Lower lobe of right lung (tissue), 2 donors: ENCODE results near the gene RAB8B. TPM values are rescaled to one million over a fixed set of nuclear protein-coding genes. Genes with fewer than 3 reads are reported as not detected.
A peak's percentile ranks its signal among the peaks of the same experiment; 100 is the strongest.

ENCODE experiments used
- ATAC-seq, 2 donors: fragments of 200-7000 bp; cut with Tn5 transposase; one replicate each; pipeline ENCODE4 v1.9.1; 2020 to 2022; ENCODE audit warnings: mild to moderate bottlenecking in 2 of 2, moderate library complexity in 2 of 2
- DNase-seq: peaks from one replicate; pipeline ENCODE4 v3.0.0-alpha.2; 2020
- H3K27ac ChIP-seq: fragments of 200-600 bp; one replicate; pipeline ENCODE4 v1.8.0; 2022
- H3K27me3 ChIP-seq: fragments of 200-600 bp; one replicate; pipeline ENCODE4 v1.8.0; 2022; ENCODE audit warnings: low read depth
- H3K36me3 ChIP-seq: fragments of 200-600 bp; one replicate; pipeline ENCODE4 v1.8.0; 2022; ENCODE audit warnings: mild to moderate bottlenecking
- H3K4me1 ChIP-seq: fragments of 200-600 bp; one replicate; pipeline ENCODE4 v1.8.0; 2022
- H3K4me3 ChIP-seq: fragments of 200-600 bp; one replicate; pipeline ENCODE4 v1.8.0; 2022; ENCODE audit warnings: mild to moderate bottlenecking
- H3K9me3 ChIP-seq: fragments of 200-600 bp; one replicate; pipeline ENCODE4 v1.8.0; 2022
- intact Hi-C: fragments of 100-400 bp; cut with DNase I; formaldehyde crosslinking; loops from one replicate; pipeline ENCODE4 v1.11.0; 2022
- total RNA-seq: library from RNA; stranded (reverse); fragmentation: NEBNext Ultra II Directional; extraction: Animal tissue kit (Norgen Biotek cat#: 25700); gene quantifications from one replicate; pipeline ENCODE4 v1.2.1, GENCODE V29; 2021
- TF ChIP-seq, protein P1 (sequence below): fragments of 200-600 bp; IDR thresholded peaks from one replicate; pipeline ENCODE4 v1.8.0; 2022; ENCODE audit warnings: antibody characterized with exemption, mild to moderate bottlenecking
- donor health status: DM: no; HTN: yes; CAD: no; lungs with severe emphysema.

Gene RAB8B
- total RNA-seq, 1 donor from 2014 or later: 72.7 TPM

DNA sequence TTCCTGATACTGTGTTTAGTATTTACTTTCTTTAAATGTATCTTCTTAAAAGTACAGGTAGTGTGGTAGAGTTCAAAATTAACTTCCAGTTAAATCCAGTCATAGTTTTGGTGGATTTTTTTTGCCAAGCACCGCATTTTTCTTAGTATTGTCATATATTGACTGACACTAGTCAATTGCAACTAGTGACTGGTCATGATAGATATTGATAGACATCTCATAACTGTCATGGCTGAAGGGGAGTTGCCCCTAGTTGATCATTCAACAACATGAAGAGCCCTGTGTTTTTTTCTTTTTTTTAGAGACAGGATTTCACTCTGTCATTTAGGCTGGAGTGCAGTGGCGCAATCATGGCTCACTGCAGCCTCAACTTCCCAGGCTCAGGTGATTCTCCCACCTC lies 22.1 kb downstream of the RAB8B start:
- Histone ChIP-seq H3K27ac (peak overlapping the region; percentile 58), H3K27me3 (no peaks in the 10 kb centered on the region)
- intact Hi-C loops: no loop called here

DNA sequence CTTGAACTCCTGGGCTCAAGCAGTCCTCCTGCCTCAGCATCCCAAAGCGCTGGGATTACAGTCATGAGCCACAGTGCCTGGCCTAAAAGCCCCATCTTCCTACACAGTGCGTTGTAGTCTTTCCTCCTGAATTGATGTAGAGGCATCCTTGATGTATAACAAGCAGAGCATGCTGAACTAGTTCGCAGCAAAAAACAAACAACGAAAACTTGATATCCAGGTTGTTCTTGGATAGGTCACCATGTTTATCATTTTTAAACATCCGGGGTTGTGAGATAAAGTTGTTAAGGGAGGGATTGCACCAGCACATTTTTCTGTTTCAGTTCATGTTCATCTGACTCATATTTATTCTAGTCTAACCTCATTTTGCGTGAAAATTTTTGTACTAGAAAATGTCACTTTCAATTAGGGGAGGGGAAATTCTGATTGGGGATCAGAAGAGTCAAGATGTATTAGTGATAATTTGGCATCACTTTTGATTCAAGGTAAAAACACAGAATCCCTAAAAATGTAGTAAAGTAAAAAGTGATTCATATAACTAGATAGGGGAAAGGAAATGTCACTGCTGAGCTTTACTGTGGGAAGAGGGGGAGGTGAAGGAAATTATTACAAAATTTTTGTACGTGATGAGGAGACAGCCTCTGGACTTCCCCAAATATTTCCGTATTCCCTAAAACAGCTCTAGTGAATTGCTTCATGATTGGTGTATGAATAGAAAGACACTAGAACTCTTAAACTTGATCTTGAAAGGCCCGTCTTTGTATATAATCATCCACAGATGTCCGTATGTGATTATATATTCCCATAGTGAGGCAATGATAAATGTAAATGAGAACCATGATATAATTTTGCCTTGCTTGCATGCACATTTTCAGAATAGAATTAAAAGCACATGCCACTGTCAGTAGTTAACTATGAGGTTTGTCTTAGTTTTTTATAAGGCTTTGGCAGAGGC lies 22.9 kb downstream of the RAB8B start:
- no peaks in the 10 kb centered on the region for H3K27me3 ChIP-seq
- intact Hi-C loops: no loop called here
- no peak for DNase-seq
- no peaks in the 10 kb centered on the region for H3K9me3 ChIP-seq
- H3K4me1 ChIP-seq: peaks cover 47% of the 10 kb centered on the region
- H3K36me3 ChIP-seq: no peaks in the 10 kb centered on the region
- peak overlapping the region; percentile 58 for H3K27ac ChIP-seq
- ATAC-seq: peak; percentile 63 to 71
- no peak overlapping the region for H3K4me3 ChIP-seq
- TF ChIP-seq, protein P1, sequence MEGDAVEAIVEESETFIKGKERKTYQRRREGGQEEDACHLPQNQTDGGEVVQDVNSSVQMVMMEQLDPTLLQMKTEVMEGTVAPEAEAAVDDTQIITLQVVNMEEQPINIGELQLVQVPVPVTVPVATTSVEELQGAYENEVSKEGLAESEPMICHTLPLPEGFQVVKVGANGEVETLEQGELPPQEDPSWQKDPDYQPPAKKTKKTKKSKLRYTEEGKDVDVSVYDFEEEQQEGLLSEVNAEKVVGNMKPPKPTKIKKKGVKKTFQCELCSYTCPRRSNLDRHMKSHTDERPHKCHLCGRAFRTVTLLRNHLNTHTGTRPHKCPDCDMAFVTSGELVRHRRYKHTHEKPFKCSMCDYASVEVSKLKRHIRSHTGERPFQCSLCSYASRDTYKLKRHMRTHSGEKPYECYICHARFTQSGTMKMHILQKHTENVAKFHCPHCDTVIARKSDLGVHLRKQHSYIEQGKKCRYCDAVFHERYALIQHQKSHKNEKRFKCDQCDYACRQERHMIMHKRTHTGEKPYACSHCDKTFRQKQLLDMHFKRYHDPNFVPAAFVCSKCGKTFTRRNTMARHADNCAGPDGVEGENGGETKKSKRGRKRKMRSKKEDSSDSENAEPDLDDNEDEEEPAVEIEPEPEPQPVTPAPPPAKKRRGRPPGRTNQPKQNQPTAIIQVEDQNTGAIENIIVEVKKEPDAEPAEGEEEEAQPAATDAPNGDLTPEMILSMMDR: no peak

More for the DNA sequence above, 22.1 kb downstream of the RAB8B start:
- Histone ChIP-seq H3K9me3 (no peaks in the 10 kb centered on the region), H3K4me3 (no peak overlapping the region), H3K4me1 (peaks cover 49% of the 10 kb centered on the region), H3K36me3 (no peaks in the 10 kb centered on the region)
- TF ChIP-seq, protein P1: no peak
- DNase-seq (no peak), ATAC-seq (no peak)

DNA sequence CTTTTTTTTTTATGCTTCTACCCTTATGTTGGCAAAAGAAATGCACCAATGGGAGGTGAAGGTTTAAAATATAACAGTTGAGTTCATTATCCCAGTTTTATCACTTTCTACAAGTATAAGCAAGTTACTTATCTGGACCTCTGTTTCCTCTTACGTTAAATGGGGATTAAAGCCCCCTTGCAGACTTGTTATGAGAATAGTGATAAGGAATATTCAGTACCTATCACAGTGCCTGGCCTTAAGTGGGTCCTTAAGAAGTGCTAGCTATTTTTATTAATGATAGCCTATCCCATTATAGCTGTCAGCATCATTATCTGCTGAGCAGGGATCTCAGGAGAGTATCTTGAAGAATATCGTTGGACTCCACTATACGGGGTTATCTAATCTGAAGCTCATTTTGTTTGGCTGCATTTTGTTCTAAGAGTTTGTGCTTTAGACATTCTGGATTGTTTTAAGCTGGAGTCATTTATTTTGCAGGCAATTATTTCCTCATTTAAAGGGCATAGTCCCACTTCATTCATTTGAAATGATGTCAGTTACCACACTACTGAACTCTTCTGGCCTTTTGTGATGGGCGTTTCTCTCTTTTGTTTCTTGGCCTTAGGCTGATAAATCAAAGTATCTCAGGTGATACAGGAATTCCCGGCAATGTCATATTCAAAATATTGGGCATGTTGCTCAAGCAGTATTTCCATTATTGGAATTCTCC lies 28.8 kb downstream of the RAB8B start:
- intact Hi-C loops: no loop called here
- Histone ChIP-seq H3K4me1 (peaks cover 52% of the 10 kb centered on the region), H3K27ac (no peak overlapping the region)

DNA sequence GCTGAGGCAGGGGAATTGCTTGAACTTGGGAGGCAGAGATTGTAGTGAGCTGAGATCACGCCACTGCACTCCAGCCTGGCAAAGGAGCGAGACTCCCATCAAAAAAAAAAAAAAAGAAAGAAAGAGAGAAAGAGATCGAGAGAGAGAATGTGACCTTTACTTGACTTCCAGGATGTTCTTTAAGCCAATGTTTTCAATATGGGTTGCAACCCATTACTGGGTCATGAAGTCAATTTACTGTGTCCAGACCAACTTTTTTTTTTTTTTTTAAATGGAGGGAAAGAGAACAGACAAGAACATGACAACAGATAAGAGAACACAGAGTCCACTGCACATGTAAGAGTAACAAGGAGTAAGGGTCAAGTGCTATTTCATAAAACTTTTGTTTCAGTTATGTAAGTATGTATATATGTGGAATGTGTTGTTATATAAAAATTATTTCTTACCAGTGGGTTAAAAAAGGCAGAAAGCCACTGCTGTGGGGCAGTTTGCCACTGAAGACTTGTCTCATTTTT lies 29.8 kb downstream of the RAB8B start:
- Histone ChIP-seq H3K36me3 (no peaks in the 10 kb centered on the region), H3K4me1 (peaks cover 49% of the 10 kb centered on the region), H3K9me3 (no peaks in the 10 kb centered on the region), H3K27ac (no peak overlapping the region), H3K4me3 (no peak overlapping the region), H3K27me3 (no peaks in the 10 kb centered on the region)
- DNase-seq (no peak), ATAC-seq (no peak)
- TF ChIP-seq, protein P1: no peak
- intact Hi-C loops: no loop called here

More for the DNA sequence above, 28.8 kb downstream of the RAB8B start:
- Histone ChIP-seq H3K36me3 (no peaks in the 10 kb centered on the region), H3K27me3 (no peaks in the 10 kb centered on the region), H3K4me3 (no peak overlapping the region), H3K9me3 (no peaks in the 10 kb centered on the region)
- TF ChIP-seq, protein P1: no peak
- DNase-seq: no peak
- peak in 1 of 2 donors; percentile 46 for ATAC-seq

DNA sequence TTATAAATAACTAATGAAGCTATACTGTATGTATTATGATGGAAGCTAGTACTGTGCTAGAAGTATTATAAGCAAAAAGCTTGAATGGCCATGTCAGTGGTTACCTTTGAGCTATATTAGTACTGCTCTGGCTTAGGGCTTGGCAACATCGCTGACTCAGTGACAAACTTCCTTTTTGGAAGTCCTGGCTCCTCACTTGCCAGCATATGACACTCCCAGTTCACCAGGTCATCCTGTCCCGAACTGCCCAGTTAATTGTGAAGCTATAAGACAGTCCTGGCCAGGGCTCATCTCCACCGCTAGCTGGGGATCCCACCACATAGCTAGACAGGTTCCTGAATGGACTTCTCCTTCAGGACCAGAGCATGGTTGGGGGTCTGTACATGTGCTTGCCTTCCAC lies 31.9 kb downstream of the RAB8B start:
- intact Hi-C loops: no loop called here
- TF ChIP-seq, protein P1: no peak
- H3K27me3 ChIP-seq: no peaks in the 10 kb centered on the region
- peak; percentile 78 to 79 for ATAC-seq
- H3K27ac ChIP-seq: peak overlapping the region; percentile 29
- no peak overlapping the region for H3K4me3 ChIP-seq
- DNase-seq: no peak
- peaks cover 5% of the 10 kb centered on the region for H3K36me3 ChIP-seq
- no peaks in the 10 kb centered on the region for H3K9me3 ChIP-seq
- H3K4me1 ChIP-seq: peaks cover 60% of the 10 kb centered on the region
